HG02852 (cell line): ENCODE data around the gene MCF2L.

Source experiments
- ATAC-seq: cut with Tn5 transposase; IDR thresholded peaks from one replicate; pipeline ENCODE4 v1.9.1; 2021; ENCODE audit warnings: mild to moderate bottlenecking, moderate library complexity; ENCODE audit not compliant: unreplicated experiment

Gene MCF2L

DNA sequence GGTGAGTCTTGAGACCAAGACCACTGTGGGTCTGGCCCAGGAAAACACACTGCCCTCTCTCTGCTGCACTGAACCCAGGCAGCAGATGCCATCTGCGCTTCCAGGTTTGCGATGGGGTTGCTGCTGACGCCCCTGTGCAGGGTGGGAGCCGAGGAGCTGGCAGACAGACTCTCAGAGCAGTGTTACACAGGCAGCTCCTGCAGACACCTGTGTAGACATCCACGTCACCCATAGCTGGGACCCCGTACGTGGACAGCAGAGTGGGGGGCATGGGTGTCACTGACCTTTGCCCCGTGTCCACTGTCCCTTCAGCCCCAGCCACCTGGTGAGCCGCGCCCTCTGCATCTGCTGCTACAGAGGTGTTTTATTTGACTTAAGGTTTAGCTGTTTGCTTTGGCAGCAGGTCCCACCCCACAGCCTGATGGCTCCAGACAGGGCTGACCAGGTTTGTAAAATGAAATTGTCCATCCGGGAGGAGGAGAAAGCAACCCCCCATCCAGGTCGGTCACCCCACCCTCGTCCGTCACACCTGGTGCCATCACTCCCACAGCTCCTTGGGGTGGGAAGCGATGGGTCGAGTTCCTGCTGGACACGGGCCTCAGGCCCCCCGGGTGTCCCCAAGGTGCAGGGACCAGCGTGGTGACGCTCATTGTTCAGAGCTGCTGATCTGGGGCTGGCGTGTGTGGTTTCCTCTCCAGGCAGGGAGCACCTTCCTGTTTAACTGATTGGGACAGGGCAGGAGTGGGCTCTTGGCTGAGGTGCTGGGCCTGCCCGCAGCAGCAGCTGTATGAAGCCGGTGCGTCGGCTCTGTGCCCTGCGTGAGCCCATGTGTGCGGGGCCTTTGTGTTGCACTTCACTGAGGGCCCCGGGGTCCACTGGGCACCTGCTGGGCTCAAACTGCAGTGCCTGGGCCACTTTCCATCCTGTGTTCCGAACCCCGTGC lies 28.4 kb downstream of the MCF2L start:
- ATAC-seq, result no peak

DNA sequence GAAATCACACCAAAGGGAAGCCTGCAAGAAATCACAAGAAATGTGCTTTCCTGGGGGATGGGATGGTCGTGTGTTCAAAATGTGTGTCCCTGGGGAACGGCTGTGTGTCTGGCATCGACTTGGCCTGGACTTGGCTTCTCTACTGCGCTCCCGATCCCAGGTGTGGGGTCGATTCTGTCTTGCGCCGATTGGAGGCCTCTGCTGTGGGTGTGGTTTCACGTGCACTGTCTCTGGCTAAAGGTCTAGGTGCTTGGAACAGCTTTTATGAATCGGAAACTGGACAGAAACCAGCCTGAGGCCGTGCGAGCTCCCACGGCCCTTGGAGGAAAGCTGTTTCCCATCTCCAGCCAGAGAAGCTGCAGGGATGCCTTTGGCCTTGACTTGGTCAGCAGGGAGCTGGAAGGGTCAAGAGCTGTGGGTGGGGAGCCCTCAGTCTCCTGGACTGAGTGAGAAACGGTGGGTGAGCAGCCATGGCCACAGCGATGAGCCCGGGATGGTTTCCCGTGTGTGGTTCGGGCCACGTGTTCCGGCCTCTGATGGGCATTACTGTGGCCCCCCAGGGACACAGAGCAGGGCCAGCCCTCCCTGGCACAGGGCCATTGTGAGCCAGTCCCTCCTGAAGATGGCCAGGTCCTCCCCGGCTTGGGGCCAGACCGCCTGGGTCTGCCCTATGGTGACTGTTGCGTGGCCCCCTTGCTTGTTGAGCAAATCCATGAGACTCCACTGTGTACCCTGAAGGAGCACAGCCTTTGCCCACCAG lies 29.7 kb downstream of the MCF2L start:
- no peak for ATAC-seq

DNA sequence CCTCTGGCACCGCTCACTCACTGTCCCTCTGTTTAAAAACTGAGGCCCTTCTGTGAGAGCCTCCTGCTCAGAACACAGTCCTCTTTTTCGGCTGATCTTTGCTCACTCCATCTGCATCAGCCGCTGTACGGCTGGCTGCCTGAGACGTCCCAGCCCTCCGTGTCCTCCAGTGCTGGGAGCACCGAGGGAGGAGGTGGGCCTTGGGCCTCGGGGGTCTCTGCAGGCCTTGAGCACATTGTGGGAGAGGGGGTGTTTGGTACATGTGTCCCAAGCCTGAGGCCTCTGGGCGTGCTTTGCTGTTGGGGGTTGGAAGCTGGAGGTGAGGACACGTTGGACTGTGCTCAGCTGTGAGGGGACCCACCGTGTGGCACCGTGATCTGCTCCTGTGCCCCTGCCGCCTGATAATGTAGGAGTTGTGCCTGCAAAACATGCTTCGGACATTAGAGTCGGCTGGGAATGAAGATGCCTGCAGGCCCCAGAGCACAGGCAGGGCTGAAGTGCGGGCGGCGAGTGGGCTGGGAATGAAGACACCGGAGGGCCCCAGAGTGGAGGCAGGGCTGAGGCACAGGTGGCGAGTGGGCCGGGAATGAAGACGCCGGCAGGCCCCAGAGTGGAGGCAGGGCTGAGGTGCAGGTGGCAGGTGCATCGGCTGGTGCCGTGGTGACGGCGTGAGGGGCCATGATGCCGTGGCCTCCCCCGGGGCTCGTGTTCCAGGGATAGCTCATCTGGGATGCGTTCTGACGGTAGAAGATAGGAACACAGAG lies 30.6 kb downstream of the MCF2L start:
- ATAC-seq, result no peak

DNA sequence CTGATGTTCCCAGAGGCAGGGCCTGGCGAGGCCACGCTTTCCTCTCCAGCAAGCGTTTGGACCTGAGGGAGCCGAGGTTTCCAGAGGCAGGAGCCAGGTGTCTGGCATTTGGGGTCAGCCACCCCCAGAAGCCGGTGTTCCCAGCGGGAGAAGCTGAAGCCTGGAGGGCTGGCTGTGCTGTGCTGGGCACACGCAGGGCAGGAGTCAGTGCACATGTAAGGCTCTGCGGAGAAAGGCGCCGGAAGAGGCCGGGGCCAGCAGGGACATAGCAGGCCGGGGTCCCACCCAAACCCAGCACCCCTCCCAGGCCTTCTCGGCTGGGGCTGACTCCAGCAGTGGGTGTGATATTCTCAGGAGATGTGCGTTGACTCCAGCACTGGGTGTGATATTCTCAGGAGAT lies 31.6 kb downstream of the MCF2L start:
- no peak for ATAC-seq

DNA sequence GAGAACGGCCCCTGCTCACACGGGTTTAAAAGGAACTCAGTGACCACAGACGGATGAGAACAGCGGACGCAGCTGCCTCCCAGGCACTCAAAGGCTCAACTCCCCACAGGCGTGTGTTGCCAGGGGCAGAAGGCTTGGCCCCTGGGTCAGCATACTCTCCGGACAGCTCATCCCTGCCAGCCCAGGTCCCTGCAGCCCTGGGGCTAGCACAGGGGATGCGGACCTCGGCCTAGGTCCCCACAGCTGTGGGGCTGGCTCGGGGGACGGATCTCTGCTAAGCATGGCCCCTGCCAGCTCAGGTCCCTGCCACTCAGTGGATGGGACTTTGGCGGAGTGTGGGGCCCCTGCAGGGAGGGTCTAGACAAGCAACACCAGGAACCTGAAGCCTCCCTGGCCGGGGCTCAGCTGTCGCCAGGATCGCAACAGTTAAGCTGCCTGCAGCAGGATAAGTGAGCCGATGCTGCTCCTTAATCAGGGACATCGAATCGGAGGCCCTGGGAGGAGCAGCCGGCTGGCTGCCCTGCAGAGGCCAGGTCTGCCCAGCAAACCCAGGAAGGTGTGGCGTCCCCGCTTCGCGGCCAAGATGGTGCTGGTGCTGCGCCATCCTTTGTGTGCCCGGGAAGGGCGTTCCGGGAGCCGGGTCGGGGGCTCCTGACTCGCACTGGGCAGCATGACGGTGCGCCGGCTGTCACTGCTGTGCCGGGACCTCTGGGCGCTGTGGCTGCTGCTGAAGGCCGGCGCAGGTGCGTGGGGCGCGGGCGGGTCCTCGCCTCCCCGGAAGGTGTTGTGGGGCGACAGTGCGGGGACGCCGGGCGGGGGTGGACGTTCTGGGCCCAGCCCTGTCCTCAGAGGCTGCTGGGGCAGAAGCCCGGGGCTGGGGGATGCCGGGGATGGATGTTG lies 32.5 kb downstream of the MCF2L start:
- no peak for ATAC-seq

DNA sequence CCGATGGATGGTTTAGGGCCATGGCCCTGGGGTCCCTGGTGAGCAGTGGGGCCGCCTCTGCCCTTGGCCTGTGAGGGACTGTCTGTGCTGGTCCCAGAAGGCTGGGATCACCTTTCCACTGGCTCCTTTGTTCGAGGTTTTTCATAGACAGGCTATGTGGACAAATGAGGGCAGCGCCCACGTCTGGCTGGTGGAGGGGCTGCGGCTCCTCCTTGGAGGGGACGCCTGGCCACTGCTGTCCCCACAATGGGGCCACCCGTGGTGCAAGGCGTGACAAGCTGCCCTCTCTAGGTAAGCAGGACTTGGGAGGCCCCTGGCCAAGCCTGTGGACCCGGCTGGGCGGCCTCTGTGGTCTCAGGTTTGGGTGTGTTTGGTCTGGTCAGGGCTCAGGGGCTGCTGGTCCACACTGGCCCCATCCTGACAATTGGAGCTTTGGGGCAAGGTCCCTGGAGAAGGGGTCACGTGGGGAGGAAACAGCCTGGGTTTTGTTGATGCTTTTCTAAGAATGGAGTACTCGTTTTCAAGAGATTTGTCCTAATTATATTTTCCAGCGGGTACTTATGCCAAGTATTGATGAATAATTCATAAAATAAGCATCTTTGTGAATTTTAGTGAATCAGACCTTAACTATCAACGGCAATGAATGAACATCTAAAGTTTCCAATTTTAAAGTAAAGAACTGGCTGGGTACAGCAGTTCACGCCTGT lies 33.3 kb downstream of the MCF2L start:
- ATAC-seq, result no peak

DNA sequence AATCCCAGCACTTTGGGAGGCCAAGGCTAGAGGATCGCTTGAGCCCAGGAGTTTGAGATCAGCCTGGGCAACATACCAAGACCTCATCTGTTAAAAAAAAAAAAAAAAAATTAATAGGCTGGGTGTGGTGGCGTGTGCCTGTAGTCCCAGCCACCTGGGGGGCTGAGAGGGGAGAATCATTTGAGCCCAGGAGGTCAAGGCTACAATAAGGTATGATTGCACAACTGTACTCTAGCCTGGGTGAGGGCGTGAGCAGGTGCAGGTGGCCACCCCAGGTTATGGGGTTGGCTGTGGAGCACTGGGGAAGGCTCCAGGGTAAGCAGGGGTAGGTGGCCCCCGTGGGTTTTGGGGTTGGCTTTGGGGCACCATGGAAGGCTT lies 33.9 kb downstream of the MCF2L start:
- no peak for ATAC-seq

DNA sequence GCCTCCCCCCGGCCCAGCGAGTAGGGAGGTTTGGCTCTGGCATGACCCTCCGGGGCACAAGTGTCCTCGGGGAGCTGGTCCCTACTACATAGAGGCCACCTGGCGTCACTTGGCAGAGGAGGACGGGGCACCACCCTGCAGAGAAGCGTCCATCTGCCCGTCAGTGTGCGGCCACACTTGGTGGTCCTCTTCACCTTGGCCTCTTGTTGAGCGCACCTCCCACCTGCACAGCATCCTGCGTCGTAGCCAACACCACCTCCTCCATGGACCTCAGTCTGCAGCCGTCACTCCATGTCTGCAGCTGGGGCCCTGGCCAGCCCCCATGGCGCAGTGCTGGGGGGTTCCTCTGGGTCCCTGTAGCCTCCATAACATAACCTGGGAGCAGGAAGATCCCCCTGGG lies 35.1 kb downstream of the MCF2L start:
- no peak for ATAC-seq

DNA sequence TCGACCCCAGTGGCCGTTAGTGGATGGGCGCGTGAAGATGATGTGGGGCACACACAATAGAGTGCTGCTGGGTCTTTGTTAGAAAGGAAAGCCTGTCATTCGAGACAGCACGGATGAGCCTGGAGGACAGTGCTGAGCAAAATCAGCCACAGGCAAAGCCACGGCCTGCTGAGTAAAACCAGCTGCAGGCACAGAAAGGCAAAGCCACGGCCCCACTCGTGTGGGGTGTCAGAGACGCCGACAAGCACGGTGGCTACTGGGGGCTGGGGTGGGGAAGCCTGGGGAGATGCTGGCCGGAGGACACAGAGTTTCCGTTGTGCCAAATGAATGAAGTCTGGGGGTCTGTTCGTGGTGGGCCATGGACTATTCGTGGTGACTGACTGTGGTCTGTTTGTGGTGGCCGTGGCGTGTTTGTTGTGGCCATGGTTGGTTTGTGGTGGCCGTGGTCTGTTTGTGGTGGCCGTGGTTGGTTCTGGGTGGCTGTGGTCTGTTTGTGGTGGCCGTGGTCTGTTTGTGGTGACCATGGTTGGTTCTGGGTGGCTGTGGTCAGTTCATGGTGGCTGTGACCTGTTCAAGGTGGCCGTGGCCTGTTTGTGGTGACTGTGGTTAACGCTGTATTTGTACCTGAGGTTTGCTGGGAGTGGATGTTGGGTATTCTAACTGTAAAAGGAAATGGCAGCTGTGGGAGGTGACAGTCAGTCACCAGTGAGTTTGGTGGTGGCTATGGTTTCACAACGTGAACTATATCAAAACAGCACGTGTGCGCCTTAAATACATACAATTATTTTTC lies 36.3 kb downstream of the MCF2L start:
- no peak for ATAC-seq

DNA sequence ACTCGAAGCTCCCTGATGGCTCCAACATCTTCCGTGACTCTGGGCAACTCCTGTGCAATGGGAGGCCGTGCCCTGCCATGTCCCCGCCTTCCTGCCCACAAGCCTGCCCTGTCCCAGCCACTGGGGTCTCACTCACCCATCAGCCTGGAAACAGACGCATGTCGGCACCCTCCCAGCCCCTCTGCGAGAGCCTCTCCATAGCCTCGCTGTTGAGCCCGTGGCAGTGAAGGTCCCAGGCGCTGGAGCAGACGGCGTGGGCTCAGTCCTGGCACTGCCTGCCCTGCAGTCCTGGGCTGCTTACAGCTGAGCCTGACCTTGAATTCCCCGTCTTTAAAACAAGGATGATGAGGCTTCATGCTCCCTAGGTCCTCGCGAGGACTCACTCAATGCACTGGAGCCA lies 37.0 kb downstream of the MCF2L start:
- ATAC-seq, result no peak

DNA sequence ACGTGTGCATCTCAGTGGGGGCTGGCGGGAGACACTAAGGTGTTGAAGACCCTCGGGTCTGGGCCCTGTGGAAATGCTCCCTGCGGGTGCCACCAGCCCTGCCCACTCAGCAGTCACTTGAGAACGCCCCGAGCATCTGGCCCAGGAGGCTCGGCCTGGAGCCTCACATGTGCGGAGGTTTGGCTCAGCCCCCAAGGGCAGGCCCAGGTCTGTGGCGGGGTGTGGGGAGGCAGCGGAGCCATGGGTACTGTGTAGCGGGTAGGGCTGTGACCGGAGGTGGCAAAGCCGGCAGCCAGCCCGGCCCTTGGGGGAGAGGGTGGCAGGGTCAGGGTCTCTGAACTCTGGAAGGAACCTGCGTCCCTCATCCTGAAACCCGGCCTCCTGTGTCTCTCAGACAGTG lies 37.6 kb downstream of the MCF2L start:
- no peak for ATAC-seq

DNA sequence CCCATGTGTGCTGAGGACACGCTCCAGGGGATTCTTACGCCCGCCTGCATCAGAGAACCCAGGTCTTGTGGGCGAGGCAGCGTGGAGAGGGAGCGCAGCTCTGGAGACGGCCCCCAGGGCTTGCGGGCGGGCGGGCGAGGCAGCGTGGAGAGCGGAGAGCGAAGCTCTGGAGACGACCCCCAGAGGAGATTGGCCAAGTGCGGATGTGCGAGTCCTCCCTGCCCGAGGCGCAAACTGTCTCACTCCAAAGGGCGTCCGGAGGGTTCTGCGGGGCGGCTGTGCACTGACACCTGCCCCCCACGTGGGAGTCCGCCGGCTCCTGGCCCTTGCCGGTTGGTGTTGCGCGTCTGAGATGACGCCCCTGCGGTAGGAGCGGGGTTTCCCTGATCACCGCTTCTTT lies 39.8 kb downstream of the MCF2L start:
- no peak for ATAC-seq

DNA sequence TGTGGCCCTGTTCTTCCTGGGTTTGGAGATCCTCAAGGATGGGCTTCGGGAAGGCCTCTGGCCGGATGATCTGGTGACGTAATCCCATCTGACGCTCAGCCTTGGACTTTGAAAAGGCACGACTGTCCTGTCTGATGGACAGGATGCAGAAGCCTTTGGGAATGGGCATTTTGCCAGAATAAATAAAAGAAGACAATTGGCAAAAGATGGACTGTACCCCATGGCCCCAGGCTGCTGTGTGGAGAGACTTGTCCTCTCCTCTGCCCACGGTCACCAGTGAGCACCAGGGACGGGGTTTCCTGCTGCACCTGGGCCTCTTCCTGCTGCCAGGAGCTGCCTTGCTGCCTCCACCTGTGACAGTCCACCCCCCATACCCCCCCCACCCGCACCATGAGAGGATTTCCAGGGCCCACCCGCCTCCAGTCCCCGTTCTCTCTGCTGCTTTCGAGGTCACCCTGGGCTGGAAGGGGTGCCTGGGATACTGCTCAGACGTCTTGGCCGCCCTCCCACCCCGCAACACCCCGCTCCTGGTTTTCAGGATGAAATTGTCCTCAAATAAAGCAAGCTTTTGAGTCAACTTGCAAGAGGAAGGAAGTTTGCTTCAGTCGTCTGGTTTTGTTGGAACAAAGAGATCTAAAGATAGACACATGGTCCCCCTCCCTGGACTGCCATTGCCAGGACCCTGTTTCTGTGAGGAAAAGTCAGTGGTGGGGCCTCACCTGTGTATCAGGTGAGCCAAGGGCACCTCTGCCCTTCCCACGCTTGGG lies 40.9 kb downstream of the MCF2L start:
- ATAC-seq, result no peak

DNA sequence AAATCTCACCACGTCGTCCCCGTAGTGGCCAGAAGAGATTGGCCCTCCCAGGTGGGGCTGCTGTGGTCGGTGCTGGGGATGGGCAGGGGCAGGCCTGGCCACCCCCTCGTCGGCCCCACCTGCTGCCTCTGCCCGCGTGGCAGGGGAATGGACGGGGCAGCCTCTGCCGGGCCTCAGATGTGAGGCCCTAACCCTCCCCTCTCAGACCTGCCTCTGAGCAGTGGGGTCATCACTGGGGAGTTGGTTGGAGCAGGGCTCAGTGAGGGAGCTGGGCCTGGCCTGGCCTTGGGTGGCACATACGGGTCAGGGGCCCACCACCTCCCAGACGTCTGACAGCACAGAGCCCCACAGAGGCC lies 41.5 kb downstream of the MCF2L start:
- ATAC-seq, result no peak

DNA sequence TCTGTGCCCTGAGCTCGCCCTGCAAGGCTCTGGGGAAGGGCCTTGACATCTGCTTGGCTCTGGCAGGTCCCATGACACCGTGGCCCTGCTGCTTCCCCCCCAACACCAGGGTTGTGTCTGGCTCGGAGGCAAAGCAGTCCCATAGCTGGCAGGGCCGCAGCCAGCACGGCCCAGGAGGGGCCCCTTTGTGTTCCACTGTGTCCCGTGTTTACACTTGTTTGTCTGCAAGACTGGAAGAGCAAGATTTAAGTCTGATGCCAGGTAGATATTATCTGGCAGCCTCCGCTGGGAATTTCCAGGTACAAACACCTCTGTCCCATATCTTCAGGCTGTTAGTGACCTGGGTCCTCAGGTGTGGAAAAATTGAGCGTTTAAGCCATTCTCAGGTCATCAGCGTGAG lies 44.3 kb downstream of the MCF2L start:
- no peak for ATAC-seq

DNA sequence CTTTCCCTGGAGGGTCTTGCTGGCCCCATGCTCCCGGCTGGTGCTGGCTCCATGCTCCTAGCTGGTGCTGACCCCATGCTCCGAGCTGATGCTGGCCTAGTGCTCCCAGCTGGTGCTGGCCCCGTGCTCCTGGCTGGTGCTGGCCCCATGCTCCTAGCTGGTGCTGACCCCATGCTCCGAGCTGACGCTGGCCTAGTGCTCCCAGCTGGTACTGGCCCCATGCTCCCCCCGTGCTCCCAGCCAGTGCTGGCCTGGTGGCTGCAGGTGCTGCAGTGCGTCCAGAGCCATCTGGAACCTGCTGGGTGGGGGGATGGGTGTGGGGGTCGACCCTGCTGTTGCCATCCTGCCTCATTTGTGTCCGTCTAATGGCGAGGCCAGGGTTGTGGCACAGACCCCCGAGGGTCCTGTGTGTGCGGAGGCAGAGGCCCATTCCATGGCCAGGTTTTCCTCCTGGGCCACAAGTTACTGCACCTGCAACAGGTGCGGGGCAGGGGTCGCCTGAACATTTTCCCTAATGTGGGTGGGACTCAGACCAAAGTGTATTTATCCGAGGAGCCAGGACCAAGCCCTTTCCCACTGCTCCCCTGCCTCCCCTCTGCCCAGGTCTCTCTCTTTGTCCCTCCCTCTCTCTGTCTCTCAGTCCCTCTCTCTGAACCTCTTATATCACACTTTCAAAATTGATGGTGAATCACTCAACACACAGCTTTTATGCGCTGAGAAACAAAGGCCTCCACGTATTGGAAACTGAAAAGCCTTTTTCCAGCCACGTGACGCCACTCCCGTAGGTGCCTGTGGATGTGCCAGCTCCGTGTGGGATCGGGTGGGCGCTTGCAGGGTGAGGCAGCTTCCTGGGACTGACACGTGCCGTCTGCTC lies 45.1 kb downstream of the MCF2L start:
- no peak for ATAC-seq
